Neural progenitor cell (in vitro differentiated cells): ENCODE measurements around the gene ITFG1. TPM values are rescaled to one million over a fixed set of nuclear protein-coding genes. Genes with fewer than 3 reads are reported as not detected.

ENCODE experiments used
- DNase-seq: peaks from one replicate; pipeline ENCODE4 v3.0.0-alpha.2; 2016; ENCODE audit warnings: low spot score
- H2AFZ ChIP-seq: fragments of 200-600 bp; sonication (generic); replicated peaks from 2 replicates; pipeline ENCODE4 v1.6.1; 2016; ENCODE audit warnings: antibody characterized with exemption
- H3F3A ChIP-seq: fragments of 200-600 bp; sonication (generic); 2 replicates; pipeline ENCODE4 v1.6.1; 2016; ENCODE audit warnings: antibody characterized with exemption, low read depth
- H3K27ac ChIP-seq: fragments of 200-600 bp; sonication (generic); 2 replicates; pipeline ENCODE4 v1.5.1; 2016; ENCODE audit warnings: mild to moderate bottlenecking
- H3K27me3 ChIP-seq: fragments of 200-600 bp; sonication (generic); 2 replicates; pipeline ENCODE4 v1.6.1; 2016; ENCODE audit warnings: mild to moderate bottlenecking, moderate library complexity
- H3K36me3 ChIP-seq: fragments of 200-600 bp; sonication (generic); 2 replicates; pipeline ENCODE4 v1.5.1; 2016
- H3K4me1 ChIP-seq: fragments of 200-600 bp; sonication (generic); 2 replicates; pipeline ENCODE4 v1.6.1; 2016; ENCODE audit warnings: mixed run types
- H3K4me2 ChIP-seq: fragments of 200-600 bp; sonication (generic); 2 replicates; pipeline ENCODE4 v1.6.1; 2016
- H3K4me3 ChIP-seq: fragments of 200-600 bp; sonication (generic); 2 replicates; pipeline ENCODE4 v1.5.1; 2016
- H3K79me2 ChIP-seq: fragments of 200-600 bp; sonication (generic); 2 replicates; pipeline ENCODE4 v1.6.1; 2016; ENCODE audit warnings: low read depth
- H3K9ac ChIP-seq: fragments of 200-600 bp; sonication (generic); 2 replicates; pipeline ENCODE4 v1.6.1; 2016
- H3K9me3 ChIP-seq: fragments of 200-600 bp; sonication (generic); 2 replicates; pipeline ENCODE4 v1.5.1; 2016; ENCODE audit warnings: low read depth
- H4K20me1 ChIP-seq: fragments of 200-600 bp; sonication (generic); 2 replicates; pipeline ENCODE4 v1.6.1; 2016; ENCODE audit warnings: low read depth
- H3K27ac Mint-ChIP-seq: 3 replicates; pipeline ENCODE4 v1.8.0; 2021; ENCODE audit warnings: mixed read lengths
- H3K27me3 Mint-ChIP-seq: 2 replicates; pipeline ENCODE4 v1.8.0; 2022; ENCODE audit warnings: low read depth, mild to moderate bottlenecking, inconsistent platforms, moderate library complexity, mixed read lengths; ENCODE audit not compliant: insufficient read depth
- H3K36me3 Mint-ChIP-seq: 3 replicates; pipeline ENCODE4 v1.8.0; 2021; ENCODE audit warnings: mixed read lengths
- H3K4me1 Mint-ChIP-seq: 3 replicates; pipeline ENCODE4 v1.8.0; 2021; ENCODE audit warnings: mixed read lengths
- H3K4me3 Mint-ChIP-seq: 3 replicates; pipeline ENCODE4 v1.8.0; 2021; ENCODE audit warnings: mild to moderate bottlenecking, moderate library complexity, mixed read lengths
- H3K9me3 Mint-ChIP-seq: 3 replicates; pipeline ENCODE4 v1.8.0; 2020; ENCODE audit warnings: mixed read lengths
- EZH2 ChIP-seq: fragments of 200-600 bp; sonication (generic); IDR thresholded peaks from 2 replicates; pipeline ENCODE4 v1.6.1; 2017; ENCODE audit warnings: antibody characterized with exemption, mild to moderate bottlenecking, moderate library complexity
- EZH2phosphoT487 ChIP-seq: fragments of 200-600 bp; sonication (generic); IDR thresholded peaks from 2 replicates; pipeline ENCODE4 v1.6.1; 2017; ENCODE audit warnings: antibody characterized with exemption
- total RNA-seq: library from RNA; depleted of rRNA; stranded (reverse); fragments of >200 nt; gene quantifications from 2 replicates; pipeline ENCODE4 v1.2.3, GENCODE V29; 2015; ENCODE audit warnings: low replicate concordance
- TF ChIP-seq, protein P1 (sequence below): fragments of 200-600 bp; sonication (generic); IDR thresholded peaks from 2 replicates; pipeline ENCODE4 v1.5.1; 2017; ENCODE audit warnings: antibody characterized with exemption, mild to moderate bottlenecking

Gene ITFG1
- total RNA-seq, 1 donor from 2014 or later = 61.8 TPM

- no peaks in the 10 kb centered on the region for H3K9me3 ChIP-seq
- H3F3A ChIP-seq = no peaks in the 10 kb centered on the region
- no peak overlapping the region for H3K4me2 ChIP-seq
- H3K4me3 Mint-ChIP-seq = no peak overlapping the region
- TF ChIP-seq, protein P1, sequence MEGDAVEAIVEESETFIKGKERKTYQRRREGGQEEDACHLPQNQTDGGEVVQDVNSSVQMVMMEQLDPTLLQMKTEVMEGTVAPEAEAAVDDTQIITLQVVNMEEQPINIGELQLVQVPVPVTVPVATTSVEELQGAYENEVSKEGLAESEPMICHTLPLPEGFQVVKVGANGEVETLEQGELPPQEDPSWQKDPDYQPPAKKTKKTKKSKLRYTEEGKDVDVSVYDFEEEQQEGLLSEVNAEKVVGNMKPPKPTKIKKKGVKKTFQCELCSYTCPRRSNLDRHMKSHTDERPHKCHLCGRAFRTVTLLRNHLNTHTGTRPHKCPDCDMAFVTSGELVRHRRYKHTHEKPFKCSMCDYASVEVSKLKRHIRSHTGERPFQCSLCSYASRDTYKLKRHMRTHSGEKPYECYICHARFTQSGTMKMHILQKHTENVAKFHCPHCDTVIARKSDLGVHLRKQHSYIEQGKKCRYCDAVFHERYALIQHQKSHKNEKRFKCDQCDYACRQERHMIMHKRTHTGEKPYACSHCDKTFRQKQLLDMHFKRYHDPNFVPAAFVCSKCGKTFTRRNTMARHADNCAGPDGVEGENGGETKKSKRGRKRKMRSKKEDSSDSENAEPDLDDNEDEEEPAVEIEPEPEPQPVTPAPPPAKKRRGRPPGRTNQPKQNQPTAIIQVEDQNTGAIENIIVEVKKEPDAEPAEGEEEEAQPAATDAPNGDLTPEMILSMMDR = no peak
- TF ChIP-seq EZH2phosphoT487 = no peak
- no peak for TF ChIP-seq EZH2
- H2AFZ ChIP-seq = no peak overlapping the region
- no peak overlapping the region for H3K9ac ChIP-seq
- H3K79me2 ChIP-seq = no peaks in the 10 kb centered on the region
- H3K27ac ChIP-seq = no peak overlapping the region
- H3K36me3 ChIP-seq = peaks cover 3% of the 10 kb centered on the region
- no peaks in the 10 kb centered on the region for H3K27me3 Mint-ChIP-seq
- DNase-seq = no peak
- no peaks in the 10 kb centered on the region for H3K4me1 ChIP-seq
- H3K4me3 ChIP-seq = no peak overlapping the region
- no peaks in the 10 kb centered on the region for H3K27me3 ChIP-seq
- H3K4me1 Mint-ChIP-seq = peaks cover 5% of the 10 kb centered on the region
- no peak overlapping the region for H3K27ac Mint-ChIP-seq
- peaks cover 7% of the 10 kb centered on the region for H3K36me3 Mint-ChIP-seq
- no peaks in the 10 kb centered on the region for H3K9me3 Mint-ChIP-seq
- H4K20me1 ChIP-seq = no peaks in the 10 kb centered on the region
Observed at GRCh38 chr16:47416869-47417268, 44.0 kb downstream of the ITFG1 start.

DNA sequence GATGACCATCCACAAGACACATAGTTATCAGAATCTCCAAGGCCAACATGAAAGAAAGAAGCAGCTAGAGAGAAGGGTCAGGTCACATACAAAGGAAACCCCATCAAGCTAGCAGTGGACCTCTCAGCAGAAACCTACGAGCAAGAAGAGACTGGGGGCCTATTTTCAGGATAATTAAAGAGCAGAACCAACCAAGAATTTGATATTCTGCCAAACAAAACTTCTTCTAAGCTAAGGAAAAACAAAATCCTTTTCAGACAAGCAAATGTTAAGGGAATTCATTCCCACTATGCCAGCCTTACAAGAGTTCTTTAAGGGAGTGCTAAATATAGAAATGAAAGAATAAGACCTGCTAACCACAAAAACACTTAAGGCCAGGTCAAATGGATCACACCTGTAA lies 47.8 kb downstream of the ITFG1 start:
- TF ChIP-seq, protein P1 = no peak
- TF ChIP-seq EZH2phosphoT487 = no peak
- no peak for TF ChIP-seq EZH2
- H3K4me2 ChIP-seq = no peak overlapping the region
- Mint-ChIP-seq H3K27me3 (peaks cover 3% of the 10 kb centered on the region), H3K4me3 (no peak overlapping the region), H3K9me3 (no peaks in the 10 kb centered on the region), H3K27ac (no peak overlapping the region), H3K36me3 (peaks cover 5% of the 10 kb centered on the region), H3K4me1 (peaks cover 5% of the 10 kb centered on the region)
- H3K9me3 ChIP-seq = no peaks in the 10 kb centered on the region
- H2AFZ ChIP-seq = no peak overlapping the region
- no peaks in the 10 kb centered on the region for H3K4me1 ChIP-seq
- H3K27ac ChIP-seq = no peak overlapping the region
- DNase-seq = no peak
- no peaks in the 10 kb centered on the region for H3F3A ChIP-seq
- no peak overlapping the region for H3K9ac ChIP-seq
- peaks cover under 1% of the 10 kb centered on the region for H3K36me3 ChIP-seq
- H4K20me1 ChIP-seq = no peaks in the 10 kb centered on the region
- no peak overlapping the region for H3K4me3 ChIP-seq
- no peaks in the 10 kb centered on the region for H3K79me2 ChIP-seq
- H3K27me3 ChIP-seq = no peaks in the 10 kb centered on the region

- no peak for DNase-seq
- Mint-ChIP-seq H3K9me3 (no peaks in the 10 kb centered on the region), H3K4me1 (peaks cover 5% of the 10 kb centered on the region), H3K27me3 (peaks cover 3% of the 10 kb centered on the region), H3K4me3 (no peak overlapping the region), H3K36me3 (no peaks in the 10 kb centered on the region), H3K27ac (no peak overlapping the region)
- no peaks in the 10 kb centered on the region for H3F3A ChIP-seq
- H3K9ac ChIP-seq = no peak overlapping the region
- TF ChIP-seq EZH2phosphoT487 = no peak
- TF ChIP-seq EZH2 = no peak
- TF ChIP-seq, protein P1 = no peak
- H3K9me3 ChIP-seq = no peaks in the 10 kb centered on the region
- H3K27me3 ChIP-seq = no peaks in the 10 kb centered on the region
- H3K4me1 ChIP-seq = no peaks in the 10 kb centered on the region
- H4K20me1 ChIP-seq = no peaks in the 10 kb centered on the region
- no peak overlapping the region for H2AFZ ChIP-seq
- no peak overlapping the region for H3K4me2 ChIP-seq
- H3K79me2 ChIP-seq = no peaks in the 10 kb centered on the region
- H3K27ac ChIP-seq = no peak overlapping the region
- no peak overlapping the region for H3K4me3 ChIP-seq
- no peaks in the 10 kb centered on the region for H3K36me3 ChIP-seq
Observed at GRCh38 chr16:47408491-47408890, 52.4 kb downstream of the ITFG1 start.
